Activated B cell treated with CpG ODN at 0.5 μM for 24 hours (primary cell): ENCODE measurements around the gene RPL9. TPM values are rescaled to one million over a fixed set of nuclear protein-coding genes. Genes with fewer than 3 reads are reported as not detected.
A peak's percentile ranks its signal among the peaks of the same experiment; 100 is the strongest.
"Not testable (repeated sequence)": the region's sequence is repeated elsewhere in the genome, so short reads cannot be mapped to it uniquely, and the experiment has no call there.

Experiments
- ATAC-seq: fragments of 200-7000 bp; cut with Tn5 transposase; one replicate; pipeline ENCODE4 v1.10.0; 2021; ENCODE audit warnings: low read depth, mild to moderate bottlenecking, moderate library complexity
- CTCF ChIA-PET: fragments of 350-600 bp; sonication (Branson Sonifier 250); formaldehyde crosslinking; loops from one replicate; lab custom pipeline; 2021; ENCODE audit warnings: antibody characterized with exemption; lab: Charles Lee
- POLR2A ChIA-PET: fragments of 350-600 bp; sonication (Branson Sonifier 250); formaldehyde crosslinking; loops from one replicate; lab custom pipeline; 2021; ENCODE audit warnings: antibody characterized with exemption; lab: Charles Lee
- DNase-seq: peaks from one replicate; pipeline ENCODE4 v3.0.0; 2022
- H3K27ac Mint-ChIP-seq: one replicate; pipeline ENCODE4 v1.8.0; 2020; ENCODE audit warnings: mixed read lengths
- H3K27me3 Mint-ChIP-seq: one replicate; pipeline ENCODE4 v1.8.0; 2021; ENCODE audit warnings: mixed read lengths
- H3K36me3 Mint-ChIP-seq: one replicate; pipeline ENCODE4 v1.8.0; 2021; ENCODE audit warnings: low read depth, mixed read lengths
- H3K4me1 Mint-ChIP-seq: one replicate; pipeline ENCODE4 v1.8.0; 2021; ENCODE audit warnings: mixed read lengths
- H3K4me3 Mint-ChIP-seq: one replicate; pipeline ENCODE4 v1.8.0; 2020; ENCODE audit warnings: mild to moderate bottlenecking, mixed read lengths
- H3K9me3 Mint-ChIP-seq: one replicate; pipeline ENCODE4 v1.8.0; 2020; ENCODE audit warnings: mixed read lengths
- intact Hi-C: fragments of 100-400 bp; cut with micrococcal nuclease; formaldehyde crosslinking; loops from one replicate; pipeline ENCODE4 v1.15.1; 2024
- total RNA-seq: library from RNA; stranded (reverse); gene quantifications from 2 replicates; pipeline ENCODE4 v1.2.3, GENCODE V29; 2022
- TF ChIP-seq, protein P1 (sequence below): fragments of 200-600 bp; IDR thresholded peaks from one replicate; pipeline ENCODE4 v1.8.0; 2022; ENCODE audit warnings: antibody characterized with exemption, mild to moderate bottlenecking

Gene RPL9
- total RNA-seq, result 2,632 and 2,865 TPM in 2 replicates

DNA sequence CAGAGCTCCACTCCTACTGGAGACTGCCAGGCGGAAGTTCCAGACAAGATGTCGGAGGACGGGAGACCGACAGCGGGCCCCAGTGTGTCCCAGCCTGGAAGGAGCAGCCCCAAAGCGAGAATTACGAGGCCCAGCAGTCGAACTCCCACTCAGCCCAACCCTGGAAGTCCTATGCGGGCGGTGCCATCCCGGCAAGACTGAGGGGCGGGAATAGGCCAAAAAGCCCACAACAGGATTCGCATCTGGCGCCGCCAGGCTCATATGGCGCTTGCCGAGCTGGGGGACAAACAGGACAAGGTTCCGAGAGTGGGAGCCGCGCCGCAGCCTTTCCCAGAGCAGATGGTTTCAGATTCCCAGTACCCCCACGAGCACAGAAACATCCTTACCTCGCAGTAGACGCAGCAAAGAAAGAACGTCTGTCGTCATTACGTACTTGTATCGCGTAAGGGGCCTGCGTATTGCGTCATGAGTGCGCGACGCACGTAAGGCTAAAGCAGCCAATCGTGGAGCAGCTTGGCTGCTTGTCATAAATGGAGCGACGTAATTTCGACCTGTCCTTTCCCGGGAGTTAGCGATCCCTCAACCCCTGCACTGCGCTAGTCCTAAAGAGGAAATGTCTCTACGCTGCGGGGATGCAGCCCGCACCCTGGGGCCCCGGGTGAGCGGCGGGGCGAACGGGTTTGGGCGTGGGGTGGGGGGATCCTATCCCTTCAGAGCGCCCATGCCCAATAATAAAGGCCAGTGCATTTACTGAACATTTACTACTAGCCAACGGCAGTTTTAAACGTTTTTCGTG is at the start of gene RPL9, which contains the start of gene LIAS:
RPL9 (minus strand) TSS at position 418 of the 796 bp plus-strand sequence. CDS start 483 bp downstream, outside the sequence.
LIAS (plus strand) TSS at position 552 of the 796 bp plus-strand sequence; CDS start at position 614, 62 bp downstream.
- DNase-seq (peak; percentile 90), ATAC-seq (peak; percentile 81)
- ChIA-PET POLR2A (interaction anchor here (0.6 to 5.6 kb wide), 35 partner anchors 9 to 1147 kb away, joined by 3 to 94 read pairs (median 4); partner anchors contain the start of genes RFC1, SMIM14, UBE2K and UGDH), CTCF (interaction anchor here (1.1 to 2.2 kb wide), 3 partner anchors 11 to 520 kb away, joined by 3 to 9 read pairs (median 8); no protein-coding TSS in a partner anchor)
- intact Hi-C loops, result loop anchor here (1.0 to 10.0 kb wide), 10 partner anchors 11 to 846 kb away; partner anchors contain the start of genes KLF3, N4BP2, PDS5A and SMIM14
- peaks cover 66% of the 10 kb centered on the region for H3K36me3 Mint-ChIP-seq
- TF ChIP-seq, protein P1, sequence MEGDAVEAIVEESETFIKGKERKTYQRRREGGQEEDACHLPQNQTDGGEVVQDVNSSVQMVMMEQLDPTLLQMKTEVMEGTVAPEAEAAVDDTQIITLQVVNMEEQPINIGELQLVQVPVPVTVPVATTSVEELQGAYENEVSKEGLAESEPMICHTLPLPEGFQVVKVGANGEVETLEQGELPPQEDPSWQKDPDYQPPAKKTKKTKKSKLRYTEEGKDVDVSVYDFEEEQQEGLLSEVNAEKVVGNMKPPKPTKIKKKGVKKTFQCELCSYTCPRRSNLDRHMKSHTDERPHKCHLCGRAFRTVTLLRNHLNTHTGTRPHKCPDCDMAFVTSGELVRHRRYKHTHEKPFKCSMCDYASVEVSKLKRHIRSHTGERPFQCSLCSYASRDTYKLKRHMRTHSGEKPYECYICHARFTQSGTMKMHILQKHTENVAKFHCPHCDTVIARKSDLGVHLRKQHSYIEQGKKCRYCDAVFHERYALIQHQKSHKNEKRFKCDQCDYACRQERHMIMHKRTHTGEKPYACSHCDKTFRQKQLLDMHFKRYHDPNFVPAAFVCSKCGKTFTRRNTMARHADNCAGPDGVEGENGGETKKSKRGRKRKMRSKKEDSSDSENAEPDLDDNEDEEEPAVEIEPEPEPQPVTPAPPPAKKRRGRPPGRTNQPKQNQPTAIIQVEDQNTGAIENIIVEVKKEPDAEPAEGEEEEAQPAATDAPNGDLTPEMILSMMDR, result no peak
- H3K4me1 Mint-ChIP-seq, result peaks cover 36% of the 10 kb centered on the region
- no peaks in the 10 kb centered on the region for H3K9me3 Mint-ChIP-seq
- no peaks in the 10 kb centered on the region for H3K27me3 Mint-ChIP-seq
- H3K4me3 Mint-ChIP-seq, result peak within 1 kb of the TSS; percentile 97
- H3K27ac Mint-ChIP-seq, result peak within 1 kb of the TSS; percentile 98

DNA sequence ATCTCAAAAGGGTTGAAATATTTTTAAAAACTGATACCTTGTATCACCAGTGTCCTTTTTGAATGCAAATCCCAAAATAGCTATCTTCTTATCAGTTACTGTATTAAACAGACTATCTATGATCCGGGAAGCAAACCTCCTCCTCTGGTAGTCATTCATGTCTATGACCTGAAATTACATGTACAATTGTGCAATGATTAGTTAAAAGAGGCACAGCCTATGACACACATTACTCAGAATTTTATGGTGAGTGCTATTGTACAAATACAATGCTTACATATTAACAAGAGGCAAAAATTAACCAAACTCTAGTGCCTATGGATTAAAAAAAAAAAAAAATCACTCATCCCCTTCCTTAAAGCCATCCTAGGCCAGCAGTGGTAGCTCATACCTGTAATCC is 46.9 kb upstream of the RPL9 start:
- Mint-ChIP-seq H3K9me3 (no peaks in the 10 kb centered on the region), H3K27ac (no peak overlapping the region), H3K4me3 (no peak overlapping the region), H3K36me3 (peaks cover 88% of the 10 kb centered on the region), H3K27me3 (no peaks in the 10 kb centered on the region), H3K4me1 (no peaks in the 10 kb centered on the region)
- ATAC-seq (no peak), DNase-seq (no peak)
- TF ChIP-seq, protein P1, result no peak
- ChIA-PET CTCF (no interaction called here), POLR2A (interaction anchor here (2.1 kb wide), 1 partner anchor 133 kb away, joined by 6 read pairs; the partner anchor contains the start of gene SMIM14)
- intact Hi-C loops, result no loop called here

DNA sequence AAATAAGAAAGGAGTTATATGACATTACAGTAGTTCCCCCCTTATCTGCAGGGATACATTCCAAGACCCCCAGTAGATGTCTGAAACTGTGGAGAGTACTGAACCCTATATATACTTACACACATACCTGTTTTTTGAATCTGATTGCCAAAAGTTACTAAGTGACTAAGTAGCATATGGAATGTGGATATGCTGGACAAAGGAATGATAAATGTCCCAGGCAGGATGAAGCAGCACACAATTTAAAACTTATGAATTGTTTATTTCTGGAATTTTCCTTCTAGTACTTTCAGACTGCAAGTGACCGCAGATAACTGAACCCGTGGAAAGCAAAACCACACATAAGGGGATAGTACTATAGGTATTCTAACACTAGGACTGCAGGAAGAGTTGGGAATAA is 45.8 kb upstream of the RPL9 start:
- H3K9me3 Mint-ChIP-seq, result no peaks in the 10 kb centered on the region
- ChIA-PET CTCF (no interaction called here), POLR2A (no interaction called here)
- no peaks in the 10 kb centered on the region for H3K4me1 Mint-ChIP-seq
- H3K27ac Mint-ChIP-seq, result no peak overlapping the region
- H3K36me3 Mint-ChIP-seq, result peaks cover 84% of the 10 kb centered on the region
- TF ChIP-seq, protein P1, result no peak
- no peak for ATAC-seq
- intact Hi-C loops, result no loop called here
- H3K4me3 Mint-ChIP-seq, result no peak overlapping the region
- no peaks in the 10 kb centered on the region for H3K27me3 Mint-ChIP-seq
- no peak for DNase-seq

DNA sequence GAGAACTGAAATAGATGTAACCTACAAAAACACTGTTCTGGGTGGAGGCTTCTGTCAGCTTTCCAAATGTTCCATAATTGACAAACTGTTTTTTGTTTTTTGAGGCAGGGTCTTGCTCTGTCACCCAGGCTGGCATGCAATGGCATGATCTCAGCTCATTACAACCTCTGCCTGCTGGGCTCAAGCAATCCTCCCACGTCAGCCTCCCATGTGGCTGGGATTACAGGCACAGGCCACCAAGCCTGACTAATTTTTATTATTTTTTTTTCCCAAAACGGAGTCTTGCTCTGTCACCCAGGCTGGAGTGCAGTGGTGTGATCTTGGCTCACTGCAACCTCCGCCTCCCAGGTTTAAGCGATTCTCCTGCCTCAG is 43.9 kb upstream of the RPL9 start:
- H3K4me3 Mint-ChIP-seq, H3K27me3 Mint-ChIP-seq, H3K4me1 Mint-ChIP-seq, intact Hi-C loops, ATAC-seq, CTCF ChIA-PET, POLR2A ChIA-PET, H3K27ac Mint-ChIP-seq, H3K9me3 Mint-ChIP-seq, DNase-seq: not testable (repeated sequence)
- peaks cover 76% of the 10 kb centered on the region for H3K36me3 Mint-ChIP-seq

DNA sequence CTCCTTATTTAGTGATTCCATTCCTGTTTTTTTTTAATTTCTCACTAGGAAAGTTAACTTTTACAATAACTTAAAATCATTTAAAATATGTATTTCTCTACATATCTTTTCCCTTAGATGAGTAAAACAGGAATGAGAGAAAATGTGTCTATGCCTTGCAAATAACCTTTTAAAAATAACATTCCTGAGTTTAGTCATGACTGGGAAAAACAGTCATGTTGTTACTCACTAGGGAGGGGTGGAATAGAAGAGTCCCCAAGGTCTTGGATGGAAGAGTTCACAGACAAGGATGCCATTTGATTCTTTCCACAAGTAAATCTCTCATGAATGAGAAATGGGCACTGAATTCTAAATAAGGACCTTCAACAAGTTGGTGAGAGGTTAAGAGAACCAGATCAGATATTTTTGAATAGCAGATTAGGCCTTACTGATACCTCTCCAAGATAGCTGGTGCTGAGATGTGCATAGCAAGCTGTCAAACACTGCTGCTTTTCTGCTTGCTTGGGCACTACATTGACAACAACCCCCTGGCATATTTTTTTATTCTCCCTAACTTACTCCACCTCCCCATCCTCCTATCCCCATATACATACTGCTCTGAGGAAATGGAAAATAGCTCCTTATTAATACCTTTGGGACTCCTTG is 43.4 kb upstream of the RPL9 start:
- POLR2A ChIA-PET, result no interaction called here
- CTCF ChIA-PET, result no interaction called here
- H3K27ac Mint-ChIP-seq, result no peak overlapping the region
- TF ChIP-seq, protein P1, result no peak
- intact Hi-C loops, result no loop called here
- no peak for DNase-seq
- H3K4me1 Mint-ChIP-seq, result no peaks in the 10 kb centered on the region
- peaks cover 71% of the 10 kb centered on the region for H3K36me3 Mint-ChIP-seq
- H3K4me3 Mint-ChIP-seq, result no peak overlapping the region
- no peaks in the 10 kb centered on the region for H3K9me3 Mint-ChIP-seq
- no peaks in the 10 kb centered on the region for H3K27me3 Mint-ChIP-seq
- ATAC-seq, result no peak
